Peyer's patch (tissue), 4 donors: ENCODE data around the gene MYOM3. TPM values are rescaled to one million over a fixed set of nuclear protein-coding genes. Genes with fewer than 3 reads are reported as not detected.

ENCODE experiments used
- DNase-seq, 3 donors: peaks; one replicate each; pipeline ENCODE4 v3.0.0-alpha.2; 2017 to 2019
- H3K27ac ChIP-seq, 4 donors: fragments of 200-600 bp; sonication (generic); one replicate each; pipeline ENCODE4 v1.5.1; 2016 to 2019
- H3K27me3 ChIP-seq, 2 donors: fragments of 200-600 bp; sonication (generic); one replicate each; pipeline ENCODE4 v1.5.1; 2019
- H3K36me3 ChIP-seq, 3 donors: fragments of 200-600 bp; sonication (generic); one replicate each; pipeline ENCODE4 v1.5.1; 2016 to 2019
- H3K4me1 ChIP-seq, 4 donors: fragments of 200-600 bp; sonication (generic); one replicate each; pipeline ENCODE4 v1.5.1; 2016 to 2019
- H3K4me3 ChIP-seq, 4 donors: fragments of 200-600 bp; sonication (generic); 1 replicate in 3 of 4; 2 replicates in 1 of 4; pipeline ENCODE4 v1.5.1; 2016 to 2019; ENCODE audit warnings: mild to moderate bottlenecking in 1 of 4
- H3K9me3 ChIP-seq, 4 donors: fragments of 200-600 bp; sonication (generic); one replicate each; pipeline ENCODE4 v1.5.1; 2016 to 2019; ENCODE audit warnings: mild to moderate bottlenecking in 1 of 4
- CTCF ChIP-seq, 6 experiments: fragments of 450-650 bp in 4 of 6; fragments of 200-600 bp in 2 of 6; sonication (generic) in 1 of 6; IDR thresholded peaks; one replicate each; pipeline ENCODE4 v1.5.1; 2017 to 2019; ENCODE audit warnings: antibody characterized with exemption in 6 of 6, mild to moderate bottlenecking in 3 of 6, moderate library complexity in 1 of 6
- POLR2A ChIP-seq, 2 donors: fragments of 450-650 bp; IDR thresholded peaks; one replicate each; pipeline ENCODE4 v1.5.1; 2017; ENCODE audit warnings: antibody characterized with exemption in 2 of 2, mild to moderate bottlenecking in 2 of 2, moderate library complexity in 2 of 2
- total RNA-seq, 4 donors: library from RNA; depleted of rRNA; stranded (reverse); fragments of >200 nt; gene quantifications; one replicate each; pipeline ENCODE4 v1.1.0, GENCODE V29; 2016

MYOM3 gene
- total RNA-seq, 4 donors from 2014 or later, result 10.7 to 40.8 (median 24.7) TPM

- H3K9me3 ChIP-seq, result no peaks in the 10 kb centered on the region
- peak in 1 of 3 donors; percentile 19 for DNase-seq
Measured at GRCh38 chr1:24092979-24093378, 19.0 kb downstream of the MYOM3 start.

GRCh38 chr1:24091971-24092482, 19.9 kb downstream of the MYOM3 start:
- Histone ChIP-seq H3K27ac (no peak overlapping the region), H3K36me3 (no peaks in the 10 kb centered on the region)

More at GRCh38 chr1:24092979-24093378, 19.0 kb downstream of the MYOM3 start:
- Histone ChIP-seq H3K27me3 (no peaks in the 10 kb centered on the region), H3K4me3 (no peak overlapping the region), H3K4me1 (no peaks in the 10 kb centered on the region), H3K27ac (no peak overlapping the region), H3K36me3 (no peaks in the 10 kb centered on the region)
- TF ChIP-seq POLR2A (IDR thresholded peaks at IDR 0.05) (no peak), CTCF (IDR thresholded peaks at IDR 0.05) (no peak)

GRCh38 chr1:24090736-24091135, 21.2 kb downstream of the MYOM3 start:
- H3K27ac ChIP-seq, result no peak overlapping the region
- H3K27me3 ChIP-seq, result no peaks in the 10 kb centered on the region
- no peaks in the 10 kb centered on the region for H3K4me1 ChIP-seq
- no peaks in the 10 kb centered on the region for H3K36me3 ChIP-seq
- no peak overlapping the region for H3K4me3 ChIP-seq
- no peak for TF ChIP-seq CTCF (IDR thresholded peaks at IDR 0.05)
- no peak for TF ChIP-seq POLR2A (IDR thresholded peaks at IDR 0.05)
- H3K9me3 ChIP-seq, result no peaks in the 10 kb centered on the region
- DNase-seq, result peak in 1 of 3 donors; percentile 37

More at GRCh38 chr1:24091971-24092482, 19.9 kb downstream of the MYOM3 start:
- TF ChIP-seq CTCF (IDR thresholded peaks at IDR 0.05) (no peak), POLR2A (IDR thresholded peaks at IDR 0.05) (no peak)
- Histone ChIP-seq H3K4me1 (no peaks in the 10 kb centered on the region), H3K4me3 (no peak overlapping the region), H3K27me3 (no peaks in the 10 kb centered on the region), H3K9me3 (no peaks in the 10 kb centered on the region)
- DNase-seq, result peak in 1 of 3 donors; percentile 25

GRCh38 chr1:24089743-24090555, 22.0 kb downstream of the MYOM3 start:
- TF ChIP-seq POLR2A (IDR thresholded peaks at IDR 0.05) (no peak), CTCF (IDR thresholded peaks at IDR 0.05) (no peak)
- H3K9me3 ChIP-seq, result no peaks in the 10 kb centered on the region
- no peaks in the 10 kb centered on the region for H3K27me3 ChIP-seq
- H3K27ac ChIP-seq, result no peak overlapping the region
- peak in 1 of 3 donors; percentile 33 for DNase-seq
- no peaks in the 10 kb centered on the region for H3K36me3 ChIP-seq
- H3K4me3 ChIP-seq, result no peak overlapping the region
- no peaks in the 10 kb centered on the region for H3K4me1 ChIP-seq

- Histone ChIP-seq H3K4me1 (no peaks in the 10 kb centered on the region), H3K36me3 (no peaks in the 10 kb centered on the region), H3K9me3 (no peaks in the 10 kb centered on the region), H3K27ac (no peak overlapping the region), H3K27me3 (no peaks in the 10 kb centered on the region), H3K4me3 (no peak overlapping the region)
- TF ChIP-seq CTCF (IDR thresholded peaks at IDR 0.05) (no peak), POLR2A (IDR thresholded peaks at IDR 0.05) (no peak)
- peak in 1 of 3 donors; percentile 26 for DNase-seq
Measured at GRCh38 chr1:24089027-24089742, 22.8 kb downstream of the MYOM3 start.
